A549 treated with ZK216348 at 1 μM for 4 hours (cell line): ENCODE measurements around the gene ERGIC1. TPM values are rescaled to one million over a fixed set of nuclear protein-coding genes. Genes with fewer than 3 reads are reported as not detected.

Experiments used
- total RNA-seq: library from RNA; stranded (reverse); fragments of 200-300 nt; extraction: Qiagen RNA extraction; gene quantifications from 5 replicates; pipeline ENCODE4 v1.2.3, GENCODE V29; 2022; ENCODE audit warnings: low read depth

The ERGIC1 gene
- 277 to 367 TPM (median 326 TPM) in 5 replicates for total RNA-seq

GRCh38 chr5:172833686-172834414 is at the start of gene ERGIC1:
Gene ERGIC1, plus strand, starts transcription at chr5:172834251. Its CDS starts 163 bp downstream, at chr5:172834414.

GRCh38 chr5:172983542-172984243 is 149.6 kb downstream of the ERGIC1 start, which contains the start of gene ATP6V0E1:
Gene ATP6V0E1, plus strand, starts transcription at chr5:172983771. Its CDS starts 90 bp downstream, at chr5:172983861.

Other genes starting within 250 kb of the ERGIC1 start
- gene NEURL1B, start 193.0 kb upstream of the ERGIC1 start, total RNA-seq = 2.9 to 5.5 TPM (median 4.2 TPM) in 5 replicates
- gene DUSP1, start 63.1 kb upstream of the ERGIC1 start, total RNA-seq = 368 to 601 TPM (median 553 TPM) in 5 replicates
- gene RPL26L1, start 125.2 kb downstream of the ERGIC1 start, total RNA-seq = 117 to 134 TPM (median 126 TPM) in 5 replicates
- 312 to 390 TPM (median 346 TPM) in 5 replicates for gene ATP6V0E1, start 149.5 kb downstream of the ERGIC1 start, total RNA-seq
- gene CREBRF, start 222.1 kb downstream of the ERGIC1 start, total RNA-seq = 1.8 to 3.2 TPM (median 2.2 TPM) in 5 replicates